Hematopoietic multipotent progenitor cell treated with erythropoietin and hydrocortisone succinate and interleukin-3 and kit ligand, for 17 days (in vitro differentiated cells): Measurements from ENCODE around the gene ANKRD9.
"Not testable (repeated sequence)": the region's sequence is repeated elsewhere in the genome, so short reads cannot be mapped to it uniquely, and the experiment has no call there.

ENCODE experiments used
- DNase-seq: peaks from one replicate; pipeline ENCODE4 v3.0.0-alpha.2; 2015; ENCODE audit warnings: low spot score

The ANKRD9 gene

GRCh38 chr14:102538602-102539543 lies 29.3 kb upstream of the ANKRD9 start:
- no peak for DNase-seq

GRCh38 chr14:102537981-102538601 lies 28.5 kb upstream of the ANKRD9 start:
- DNase-seq = no peak

DNA sequence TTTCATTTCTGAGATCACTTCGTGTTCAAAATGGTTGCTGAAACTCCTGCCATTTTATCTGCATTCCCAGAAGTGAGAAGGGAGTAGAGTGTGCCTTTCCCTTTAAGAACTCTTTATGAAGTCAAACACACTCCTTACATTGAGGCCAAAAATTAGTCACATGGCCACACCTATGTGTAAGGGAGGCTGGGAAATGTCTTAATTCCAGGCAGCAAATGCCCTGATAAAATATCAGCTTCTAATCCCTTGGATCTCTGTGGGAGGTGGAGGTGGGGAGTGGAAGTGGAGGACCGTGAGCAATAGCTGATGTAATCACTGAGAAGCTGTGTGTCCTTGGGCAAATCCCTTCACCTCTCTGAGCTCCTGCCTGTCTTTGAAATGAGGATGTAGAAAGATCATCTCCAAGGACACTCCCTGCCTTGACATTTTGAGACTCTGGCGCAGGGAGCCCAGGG lies 22.7 kb upstream of the ANKRD9 start:
- no peak for DNase-seq

GRCh38 chr14:102530828-102531478 lies 21.4 kb upstream of the ANKRD9 start:
- DNase-seq = peak; percentile 69

- DNase-seq = no peak
These were observed 19.0 kb upstream of the ANKRD9 start for GRCh38 chr14:102528431-102529170.

DNA sequence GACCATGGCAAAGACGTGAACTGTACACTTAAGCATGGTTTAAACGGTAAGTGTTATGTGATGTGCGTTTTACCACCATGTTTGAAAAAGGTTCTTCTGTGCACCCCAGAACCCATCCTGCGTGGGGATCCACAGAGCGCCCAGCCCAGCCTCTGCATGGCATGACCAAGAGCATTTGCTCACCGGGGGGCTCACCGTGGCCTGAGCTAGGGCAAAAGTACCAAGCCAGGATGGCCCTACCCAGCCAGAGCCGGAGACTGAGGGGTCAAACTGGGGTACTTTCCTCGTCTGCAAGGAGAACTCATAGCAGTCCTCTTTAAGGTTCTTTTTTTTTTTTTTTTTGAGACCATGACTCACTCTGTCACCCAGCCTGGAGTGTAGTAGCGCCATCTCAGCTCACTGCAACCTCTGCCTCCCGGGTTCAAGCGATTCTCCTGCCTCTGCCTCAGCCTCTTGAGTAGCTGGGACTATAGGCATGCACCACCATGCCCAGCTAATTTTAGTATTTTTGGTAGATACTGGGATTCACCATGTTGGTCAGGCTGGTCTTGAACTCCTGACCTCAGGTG lies 16.4 kb upstream of the ANKRD9 start:
- no peak for DNase-seq

DNA sequence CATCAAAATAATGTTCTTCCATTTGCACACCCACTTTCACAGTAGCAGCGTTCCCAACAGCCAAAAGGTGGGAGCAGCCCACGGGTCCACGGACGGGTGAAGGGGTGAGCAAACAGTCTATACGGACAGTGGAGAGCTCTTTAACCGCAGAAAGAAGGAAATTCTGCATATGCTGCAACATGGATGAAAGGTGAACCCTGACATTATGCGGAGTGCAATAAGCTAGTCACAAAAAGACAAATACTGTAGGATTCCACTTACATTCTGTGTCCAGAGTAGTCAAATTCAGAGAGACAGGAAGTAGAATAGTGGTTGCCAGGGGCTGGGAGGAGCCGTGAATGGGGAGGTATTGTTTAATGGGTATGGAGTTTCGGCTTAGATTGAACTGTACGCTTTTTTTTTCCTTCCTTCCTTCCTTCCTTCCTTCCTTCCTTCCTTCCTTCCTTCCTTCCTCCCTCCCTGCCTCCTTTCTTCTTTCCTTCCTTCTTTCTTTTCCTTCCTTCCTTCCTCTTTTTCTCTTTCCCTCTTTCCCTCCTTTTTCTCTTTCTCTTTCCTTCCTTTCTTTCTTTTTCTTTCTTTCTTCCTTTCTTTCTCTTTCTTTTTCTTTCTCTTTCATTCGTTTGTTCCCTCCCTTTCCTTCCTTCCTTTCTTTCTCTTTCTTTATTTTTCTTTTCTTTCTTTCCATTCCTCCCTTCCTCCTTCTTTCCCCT lies 15.8 kb upstream of the ANKRD9 start:
- DNase-seq = no peak

GRCh38 chr14:102524451-102525218 lies 15.1 kb upstream of the ANKRD9 start:
- peak; percentile 91 for DNase-seq

DNA sequence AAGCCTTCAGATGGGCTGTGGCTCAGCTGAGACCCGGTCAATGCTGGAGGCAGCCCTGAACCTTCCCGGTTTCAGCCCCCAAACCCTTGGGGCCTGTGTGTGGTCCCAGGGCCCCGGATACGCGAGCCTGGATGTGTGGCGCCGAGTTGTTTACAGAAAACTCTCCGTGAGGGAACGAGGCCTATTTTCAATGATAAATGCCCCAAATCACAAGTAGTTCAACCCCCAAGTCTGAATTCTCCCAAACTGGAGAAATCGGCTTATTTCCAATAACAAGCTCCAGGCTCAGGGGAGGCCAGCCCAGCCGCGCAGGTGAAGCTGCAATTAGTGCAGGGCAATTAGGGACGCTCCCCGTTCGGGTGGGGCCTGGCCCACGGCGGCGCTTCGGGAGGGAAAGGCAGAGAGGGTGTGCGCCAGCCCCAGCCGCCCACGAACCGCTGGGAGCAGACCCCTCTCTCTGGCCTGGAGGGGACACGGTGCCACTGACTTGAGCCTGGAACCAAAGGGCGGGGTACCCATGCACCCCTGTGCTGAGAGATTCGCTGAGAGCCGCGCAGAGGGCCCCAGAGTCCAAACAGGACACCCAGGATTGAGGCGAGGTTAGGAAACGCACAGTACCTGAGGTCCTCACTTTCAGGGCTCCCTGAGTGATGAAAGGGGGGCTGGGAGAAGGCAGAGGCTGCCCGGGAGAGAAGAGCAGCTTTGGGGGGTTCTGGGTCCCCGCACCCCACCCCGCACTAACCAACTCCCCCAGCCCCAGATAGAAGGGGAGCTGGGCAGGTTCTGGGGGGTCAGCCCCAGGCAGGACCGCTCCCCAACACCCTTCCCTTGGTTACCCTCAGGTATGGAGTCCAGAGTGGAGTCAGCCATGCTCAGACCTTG lies 14.2 kb upstream of the ANKRD9 start:
- DNase-seq = no peak

GRCh38 chr14:102523200-102523568 lies 13.6 kb upstream of the ANKRD9 start:
- DNase-seq = no peak

GRCh38 chr14:102519709-102520108 lies 10.1 kb upstream of the ANKRD9 start:
- DNase-seq = not testable (repeated sequence)

DNA sequence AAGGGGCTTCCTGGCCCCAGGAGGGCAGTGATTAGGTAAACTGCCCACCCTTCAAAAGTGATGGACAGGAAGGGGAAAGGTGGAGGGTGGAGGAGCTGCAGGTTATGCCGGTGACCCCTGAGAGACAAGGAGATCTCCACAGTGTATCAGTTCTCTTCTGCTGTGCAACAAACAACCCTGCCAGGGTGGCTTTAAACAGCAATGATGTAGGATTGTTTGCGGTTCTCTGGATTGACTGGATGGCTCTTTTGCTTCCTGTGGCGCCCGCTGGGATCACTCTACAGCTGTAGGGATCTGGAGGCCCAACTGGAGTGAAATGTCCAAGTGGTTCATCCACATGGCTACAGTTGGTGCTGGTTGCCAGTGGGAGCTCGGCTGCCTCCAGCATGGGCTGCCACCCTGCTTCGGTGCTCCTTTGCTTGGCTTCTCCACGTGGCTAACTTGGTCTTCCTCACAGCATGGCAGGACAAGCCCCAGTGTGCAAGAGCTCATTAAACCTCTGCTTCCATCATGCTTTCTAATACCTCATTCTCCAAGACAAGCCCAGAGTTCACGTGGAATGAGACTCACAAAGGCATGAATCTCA lies 8.6 kb upstream of the ANKRD9 start:
- DNase-seq = no peak

DNA sequence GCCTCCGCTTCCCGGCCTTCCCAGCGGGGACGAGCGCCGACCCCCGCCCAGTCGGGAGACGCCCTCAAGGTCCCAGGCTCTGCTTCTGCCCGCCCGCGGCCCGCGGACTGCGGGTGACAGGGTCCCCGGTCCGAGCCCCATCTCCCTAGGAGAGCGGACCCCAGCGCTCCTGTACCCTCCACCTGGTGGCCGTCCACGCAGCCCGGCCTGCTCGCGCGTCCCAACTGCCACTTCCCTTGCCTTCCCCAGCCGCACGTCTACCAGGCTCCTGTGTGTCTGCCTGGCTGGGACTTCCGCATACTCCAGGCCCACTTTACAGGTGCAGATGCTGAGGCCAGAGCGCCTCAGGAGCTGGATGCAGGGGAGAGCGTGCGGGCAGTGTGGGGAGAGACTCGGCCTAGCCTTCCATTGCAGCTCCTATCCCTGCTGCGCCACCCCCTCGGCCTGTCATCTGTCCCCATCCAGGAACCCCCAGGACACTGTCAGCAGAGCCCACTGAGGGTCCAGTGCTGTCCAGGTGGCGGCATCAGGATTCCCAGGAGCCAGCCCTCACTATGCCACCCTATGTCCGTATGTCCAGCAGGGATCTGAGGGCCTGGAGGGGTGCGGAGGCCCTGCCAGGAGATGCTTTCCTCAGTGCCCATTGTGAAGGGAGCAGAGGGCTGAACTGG lies 8.0 kb upstream of the ANKRD9 start:
- DNase-seq = no peak

DNA sequence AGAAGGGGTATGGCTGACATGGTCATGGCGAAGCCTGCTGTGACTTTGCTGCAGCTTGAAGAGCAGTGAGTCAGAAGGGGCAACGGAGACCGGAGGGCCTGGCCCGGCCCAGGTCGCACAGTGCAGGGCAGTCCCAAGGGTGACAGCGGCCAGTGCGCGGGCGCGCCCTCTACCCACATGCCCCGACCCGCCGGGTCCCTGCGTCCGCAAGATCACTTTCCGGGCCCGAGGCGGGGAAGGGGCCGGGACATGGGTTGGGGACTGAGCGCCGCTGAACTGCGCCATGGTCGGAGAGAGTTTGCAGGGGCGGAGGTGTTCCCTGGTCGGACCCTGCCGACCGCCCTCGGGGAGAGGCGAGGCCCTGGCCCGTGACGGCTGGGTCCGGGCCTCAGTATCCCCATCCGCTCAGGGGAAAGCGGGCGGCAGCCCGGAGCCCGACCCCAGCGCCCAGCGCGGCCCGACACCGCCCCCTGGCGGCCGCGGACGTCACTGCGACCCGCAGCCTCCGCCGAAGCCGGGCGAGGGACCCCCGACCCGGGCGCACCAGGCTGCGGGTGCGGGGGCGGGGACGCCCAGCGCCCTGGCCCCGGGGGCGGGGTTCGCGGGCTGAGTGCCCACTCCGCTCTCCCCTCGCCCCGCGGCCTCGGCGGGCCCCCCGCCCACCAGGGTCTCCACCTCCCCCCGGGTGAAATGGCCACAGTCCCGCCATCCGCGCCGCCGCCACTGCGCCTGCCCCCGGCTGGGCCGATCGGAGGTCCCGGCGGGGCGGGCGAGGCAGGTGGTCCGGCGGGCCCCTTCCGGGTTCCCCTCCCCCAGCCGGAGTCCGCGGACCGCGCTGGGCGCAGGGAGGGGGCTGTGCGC lies 7.2 kb upstream of the ANKRD9 start:
- DNase-seq = peak; percentile 63

DNA sequence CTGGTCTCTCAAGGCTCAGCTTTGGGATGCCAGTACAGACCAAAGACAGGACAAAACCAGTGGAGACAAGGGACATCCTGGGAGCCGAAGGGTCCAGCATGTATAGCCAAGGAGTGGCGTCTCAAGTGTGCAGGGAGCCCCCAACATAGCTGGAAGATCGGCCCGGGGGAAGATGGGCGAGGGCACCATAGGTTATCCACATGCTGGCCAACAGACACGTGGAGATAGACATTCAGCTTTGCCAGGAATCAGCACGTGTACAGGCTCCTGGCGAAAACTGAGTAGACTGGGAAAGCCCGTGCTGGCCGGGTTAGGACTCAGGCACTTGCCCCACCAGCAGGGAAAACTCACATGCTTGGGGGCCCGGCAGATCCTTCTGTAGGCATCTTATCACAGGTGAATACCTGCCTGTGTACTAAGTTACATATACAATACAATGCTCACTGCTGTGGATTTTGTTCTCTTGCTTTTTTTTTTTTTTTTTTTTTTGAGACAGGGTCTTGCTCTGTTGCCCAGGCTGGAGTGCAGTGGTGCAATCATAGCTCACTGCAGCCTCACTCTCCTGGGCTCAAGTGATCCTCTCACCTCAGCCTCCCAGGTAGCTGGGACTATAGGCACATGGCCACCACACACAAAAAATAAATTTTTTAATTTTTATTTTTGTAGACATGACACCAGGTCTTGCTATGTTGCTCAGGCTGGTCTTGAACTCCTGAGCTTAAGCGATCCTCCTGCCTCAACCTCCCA lies 5.6 kb upstream of the ANKRD9 start:
- DNase-seq = no peak

DNA sequence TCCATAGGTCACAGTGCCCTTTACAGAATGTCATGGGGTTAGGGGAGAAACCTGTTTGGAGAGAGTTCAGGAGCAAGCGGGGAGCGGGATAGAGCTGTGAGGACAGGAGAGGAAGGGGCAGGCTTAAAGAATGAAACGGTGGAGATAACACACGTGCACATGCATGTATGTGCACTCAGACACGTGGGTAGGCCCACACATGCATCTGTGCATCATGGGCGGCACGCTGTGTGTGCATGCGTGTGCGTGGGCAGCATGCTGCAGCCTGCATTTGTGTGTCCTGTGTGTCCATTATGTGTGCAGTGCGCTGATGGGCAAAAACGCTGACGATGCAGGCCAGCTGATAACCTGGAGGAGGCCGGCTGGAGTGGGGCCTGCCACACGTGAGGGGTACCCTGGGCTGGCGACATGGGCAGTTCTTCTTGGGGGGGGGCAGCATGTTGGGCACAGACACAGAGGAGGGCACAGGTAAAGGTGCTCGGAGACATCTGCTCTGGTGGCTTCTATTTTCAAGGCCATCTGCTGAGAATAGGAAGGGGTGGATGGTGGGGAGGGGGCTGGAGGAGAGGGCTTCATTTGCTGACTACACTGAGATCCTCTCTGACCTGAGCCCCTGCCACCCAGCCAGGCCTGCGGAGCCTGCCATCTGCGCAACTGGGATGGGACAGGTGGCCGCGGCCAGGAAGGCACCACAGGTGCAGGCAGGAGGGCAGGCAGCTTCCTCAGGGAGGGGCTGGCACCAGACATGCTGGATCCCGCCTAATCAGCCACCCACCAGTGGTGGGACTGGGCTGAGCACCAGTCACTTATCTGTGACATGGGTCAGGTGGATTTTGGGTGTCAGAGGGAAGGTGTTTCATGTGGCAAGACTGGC lies 4.6 kb upstream of the ANKRD9 start:
- DNase-seq = no peak
